ENCODE results near the gene G0S2.

GRCh38 chr1:209673631-209674417, 1.4 kb upstream of the G0S2 start:
- TF ChIP-seq CTCF (IDR thresholded peaks at IDR 0.05) = no peak
- no peak for TF ChIP-seq POLR2A (IDR thresholded peaks at IDR 0.05)

All from sigmoid colon (tissue), 3 donors.